ENCODE measurements around the gene MAP2K7.

Gene MAP2K7

DNA sequence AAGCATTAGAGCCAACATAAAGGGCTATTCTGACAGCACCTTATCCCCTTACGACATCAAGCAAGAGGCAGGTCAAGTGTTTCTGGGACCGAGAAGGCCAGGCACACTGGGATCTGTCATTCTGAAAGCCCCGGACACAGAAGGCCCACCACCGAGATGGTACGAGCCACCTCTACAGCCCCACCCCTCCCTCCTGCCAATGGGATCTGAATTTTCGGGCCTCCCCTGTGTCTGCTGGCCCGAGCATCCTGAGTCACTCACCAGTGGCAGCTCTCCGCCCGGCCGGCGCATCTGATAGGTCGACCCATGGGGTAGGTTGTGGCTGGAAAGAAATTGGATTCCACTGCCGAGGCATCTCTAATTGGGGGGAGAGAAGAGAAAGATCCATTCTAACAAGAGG is 37.2 kb downstream of the MAP2K7 start:
- DNase-seq (ENCODE audit: low read depth), result no peak
- no peak overlapping the region for H3K4me3 ChIP-seq (ENCODE audit: low read depth, low read length)
- TF ChIP-seq CTCF (IDR thresholded peaks at IDR 0.05; ENCODE audit: low read depth, low read length, missing control alignments), result no peak

DNA sequence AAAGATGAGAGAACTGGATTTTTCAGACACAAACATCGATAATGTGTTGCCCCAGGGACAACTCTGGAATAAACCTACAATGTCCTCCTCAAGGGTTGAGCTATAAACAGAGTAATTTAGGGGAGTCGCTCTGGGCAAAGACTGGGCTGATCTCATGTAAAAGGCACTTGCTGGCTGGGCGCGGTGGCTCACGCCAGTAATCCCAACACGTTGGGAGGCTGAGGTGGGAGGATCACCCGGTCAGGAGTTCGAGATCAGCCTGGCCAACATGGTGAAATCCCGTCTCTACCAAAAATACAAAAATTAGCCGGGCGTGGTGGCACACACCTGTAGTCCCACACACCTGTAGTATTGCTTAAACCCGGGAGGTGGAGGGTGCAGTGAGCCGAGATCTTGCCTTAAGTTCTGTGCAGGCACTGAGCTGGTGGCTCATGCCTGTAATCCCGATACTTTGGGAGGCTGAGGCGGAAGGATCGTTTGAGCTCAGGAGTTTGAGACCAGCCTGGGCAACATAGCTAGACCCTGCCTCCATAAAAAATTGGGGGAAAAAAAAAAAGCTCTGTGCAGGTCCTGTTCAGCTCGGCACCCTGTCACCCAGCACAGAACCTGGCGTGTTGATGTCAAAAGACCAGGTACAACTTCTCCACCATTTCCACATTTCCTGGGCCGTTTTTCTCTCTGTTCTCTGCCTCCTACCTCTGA is 38.4 kb downstream of the MAP2K7 start:
- peak overlapping the region; percentile 88; the same call in 1 of the 2 replicates for H3K4me3 ChIP-seq (ENCODE audit: low read depth, low read length)
- TF ChIP-seq CTCF (IDR thresholded peaks at IDR 0.05; ENCODE audit: low read depth, low read length, missing control alignments), result no peak
- DNase-seq (ENCODE audit: low read depth), result no peak

- no peak for DNase-seq (ENCODE audit: low read depth)
- H3K4me3 ChIP-seq (ENCODE audit: low read depth, low read length), result peak overlapping the region; percentile 88
- no peak for TF ChIP-seq CTCF (IDR thresholded peaks at IDR 0.05; ENCODE audit: low read depth, low read length, missing control alignments)
Measured at GRCh38 chr19:7942981-7943443, 39.3 kb downstream of the MAP2K7 start.

- no peak for TF ChIP-seq CTCF (IDR thresholded peaks at IDR 0.05; ENCODE audit: low read depth, low read length, missing control alignments)
- H3K4me3 ChIP-seq (ENCODE audit: low read depth, low read length), result peak within 1 kb of the TSS; percentile 88
Measured at GRCh38 chr19:7943444-7944176, 39.9 kb downstream of the MAP2K7 start, which contains the start of gene TIMM44. Gene TIMM44 (minus strand): TSS chr19:7943666. CDS start chr19:7943651, 15 bp downstream.

DNA sequence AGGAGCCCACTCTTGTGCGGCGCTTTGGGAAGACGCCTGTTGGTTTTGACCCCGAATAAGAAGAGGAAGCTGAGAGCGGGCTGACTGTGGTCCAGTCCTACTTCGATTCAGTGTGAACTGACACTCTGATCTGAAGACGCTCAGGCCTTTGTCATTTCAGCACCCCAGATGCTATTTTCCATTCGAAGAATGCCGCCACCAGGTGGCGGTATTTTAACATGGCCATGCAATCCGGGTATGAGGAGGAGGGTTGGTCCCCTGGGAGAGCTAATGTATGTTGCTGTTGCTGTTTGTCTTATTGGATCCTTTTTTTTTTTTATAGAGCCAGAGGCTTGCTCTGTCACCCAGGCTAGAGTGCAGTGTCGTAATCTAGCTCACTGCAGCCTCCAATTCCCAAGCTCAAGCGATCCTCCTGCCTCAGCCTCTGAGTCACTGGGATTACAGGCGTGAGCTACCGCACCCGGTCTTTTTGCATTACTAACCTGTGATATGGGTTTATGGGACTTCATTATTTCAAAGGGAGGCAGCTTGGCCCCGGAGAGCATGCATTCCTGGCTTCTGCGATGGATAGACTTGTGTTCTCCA is 40.6 kb downstream of the MAP2K7 start:
- peak; percentile 79 for DNase-seq (ENCODE audit: low read depth)
- H3K4me3 ChIP-seq (ENCODE audit: low read depth, low read length), result peak overlapping the region; percentile 88
- TF ChIP-seq CTCF (IDR thresholded peaks at IDR 0.05; ENCODE audit: low read depth, low read length, missing control alignments), result peak; percentile 78

More at GRCh38 chr19:7943444-7944176, 39.9 kb downstream of the MAP2K7 start, which contains the start of gene TIMM44:
- peak; percentile 97 for DNase-seq (ENCODE audit: low read depth)

GRCh38 chr19:7947939-7948338 is 44.3 kb downstream of the MAP2K7 start:
- no peak overlapping the region for H3K4me3 ChIP-seq (ENCODE audit: low read depth, low read length)
- TF ChIP-seq CTCF (IDR thresholded peaks at IDR 0.05; ENCODE audit: low read depth, low read length, missing control alignments), result no peak
- no peak for DNase-seq (ENCODE audit: low read depth)

Measured in GM12864 (cell line).